Neuronal stem cell (in vitro differentiated cells): ENCODE data around the gene EPHB6.

Experiments
- DNase-seq: peaks from one replicate; pipeline ENCODE4 v3.0.0-alpha.2; 2013; ENCODE audit warnings: low spot score
- H2AFZ ChIP-seq: one replicate; pipeline ENCODE4 v1.6.1; 2013; ENCODE audit warnings: mild to moderate bottlenecking, low read length, inconsistent platforms
- H2AK5ac ChIP-seq: 2 replicates; pipeline ENCODE4 v1.6.1; 2013; ENCODE audit warnings: low read depth, mild to moderate bottlenecking, inconsistent platforms, low read length, moderate library complexity, mixed read lengths
- H2BK120ac ChIP-seq: 2 replicates; pipeline ENCODE4 v1.6.1; 2013; ENCODE audit warnings: low read depth, mild to moderate bottlenecking, inconsistent platforms, low read length, moderate library complexity, mixed read lengths
- H2BK12ac ChIP-seq: one replicate; pipeline ENCODE4 v1.6.1; 2013; ENCODE audit warnings: low read length, inconsistent platforms
- H2BK15ac ChIP-seq: 2 replicates; pipeline ENCODE4 v1.6.1; 2013; ENCODE audit warnings: mild to moderate bottlenecking, low read length, inconsistent platforms, mixed read lengths
- H2BK5ac ChIP-seq: one replicate; pipeline ENCODE4 v1.6.1; 2013; ENCODE audit warnings: inconsistent platforms, mild to moderate bottlenecking, low read length, moderate library complexity
- H3K14ac ChIP-seq: one replicate; pipeline ENCODE4 v1.6.1; 2013; ENCODE audit warnings: low read length, inconsistent platforms
- H3K18ac ChIP-seq: 2 replicates; pipeline ENCODE4 v1.6.1; 2013; ENCODE audit warnings: low read length, inconsistent platforms
- H3K23ac ChIP-seq: 2 replicates; pipeline ENCODE4 v1.6.1; 2013; ENCODE audit warnings: low read depth, mild to moderate bottlenecking, mixed read lengths, low read length, inconsistent platforms; ENCODE audit not compliant: poor library complexity
- H3K27ac ChIP-seq: replicated peaks from 3 replicates; pipeline ENCODE4 v1.5.1; 2013; ENCODE audit warnings: low read length, inconsistent platforms
- H3K27me3 ChIP-seq, 3 experiments: 2 replicates each; pipeline ENCODE4 v1.6.1; 2013; ENCODE audit warnings: low read length in 3 of 3, mild to moderate bottlenecking in 2 of 3, inconsistent platforms in 1 of 3, low read depth in 1 of 3, mixed read lengths in 1 of 3, moderate library complexity in 1 of 3; ENCODE audit not compliant: control insufficient read depth in 3 of 3, insufficient read depth in 3 of 3
- H3K36me3 ChIP-seq, 2 donors: replicated peaks in 1 of 2; 2 replicates each; pipeline ENCODE4 v1.6.1; 2013; ENCODE audit warnings: low read length in 2 of 2; ENCODE audit not compliant: control insufficient read depth in 2 of 2, insufficient read depth in 2 of 2
- H3K4ac ChIP-seq: 2 replicates; pipeline ENCODE4 v1.6.1; 2013; ENCODE audit warnings: inconsistent platforms, mild to moderate bottlenecking, low read length, moderate library complexity
- H3K4me1 ChIP-seq, 2 donors: 1 replicate in 1 of 2; 2 replicates in 1 of 2; pipeline ENCODE4 v1.6.1; 2013; ENCODE audit warnings: low read length in 2 of 2, low read depth in 1 of 2; ENCODE audit not compliant: control insufficient read depth in 2 of 2, insufficient read depth in 1 of 2
- H3K4me2 ChIP-seq: one replicate; pipeline ENCODE4 v1.6.1; 2013; ENCODE audit warnings: mild to moderate bottlenecking, low read length, inconsistent platforms; ENCODE audit not compliant: insufficient read depth, poor library complexity, severe bottlenecking
- H3K4me3 ChIP-seq, 2 donors: 2 replicates each; pipeline ENCODE4 v1.5.1; 2013; ENCODE audit warnings: low read length in 2 of 2, mild to moderate bottlenecking in 2 of 2, inconsistent platforms in 1 of 2, moderate library complexity in 1 of 2
- H3K79me1 ChIP-seq: one replicate; pipeline ENCODE4 v1.6.1; 2013; ENCODE audit warnings: low read depth, mild to moderate bottlenecking, inconsistent platforms, low read length, moderate library complexity
- H3K9ac ChIP-seq: one replicate; pipeline ENCODE4 v1.6.1; 2013; ENCODE audit warnings: mild to moderate bottlenecking, low read depth, low read length, inconsistent platforms; ENCODE audit not compliant: poor library complexity
- H3K9me3 ChIP-seq, 2 donors: replicated peaks in 1 of 2; 2 replicates each; pipeline versions ENCODE3 to v1.6.1; 2013; ENCODE audit warnings: low read length in 2 of 2, mild to moderate bottlenecking in 2 of 2, inconsistent platforms in 1 of 2, low read depth in 1 of 2, mixed read lengths in 1 of 2, moderate library complexity in 1 of 2; ENCODE audit not compliant: control insufficient read depth in 2 of 2, insufficient read depth in 1 of 2
- H4K8ac ChIP-seq: one replicate; pipeline ENCODE4 v1.6.1; 2013; ENCODE audit warnings: low read depth, mild to moderate bottlenecking, inconsistent platforms, low read length, moderate library complexity
- H4K91ac ChIP-seq: one replicate; pipeline ENCODE4 v1.6.1; 2013; ENCODE audit warnings: low read length, low read depth, mild to moderate bottlenecking, inconsistent platforms; ENCODE audit not compliant: poor library complexity
- WGBS, 2 donors: extraction: QIAGEN DNeasy Blood & Tissue Kit; methylation state at CpG; one replicate each; pipeline ENCODE4 v1.1.7; 2013; ENCODE audit warnings: missing lambda C conversion rate in 2 of 2, mixed read lengths in 1 of 2; ENCODE audit not compliant: insufficient read length in 2 of 2, insufficient replicate concordance in 1 of 2; ENCODE audit errors: extremely low coverage in 2 of 2; 5-methylcytosine and 5-hydroxymethylcytosine counted together

Gene EPHB6

GRCh38 chr7:142856565-142857245 is 1.8 kb downstream of the EPHB6 start:
- no peak for DNase-seq
- WGBS, 2 donors: no CpG with 5 or more reads among the region's 7 CpGs
- Histone ChIP-seq H3K4me2 (no peak overlapping the region), H3K18ac (peak overlapping the region; percentile 4), H3K9me3 (no peaks in the 10 kb centered on the region), H3K27me3 (peaks cover 0 to 41% (median 8%) of the 10 kb centered on the region in 3 experiments), H2BK5ac (no peak overlapping the region), H3K4me3 (no peak overlapping the region), H2BK15ac (no peak overlapping the region), H2AK5ac (no peak overlapping the region), H4K8ac (no peak overlapping the region), H4K91ac (no peak overlapping the region), H3K36me3 (no peaks in the 10 kb centered on the region), H3K4ac (no peak overlapping the region), H3K14ac (no peak overlapping the region), H3K27ac (no peak overlapping the region), H2BK12ac (no peak overlapping the region), H2BK120ac (no peak overlapping the region), H2AFZ (no peak overlapping the region), H3K79me1 (peaks cover 3% of the 10 kb centered on the region), H3K4me1 (peaks cover 0 to 6% of the 10 kb centered on the region in 2 donors), H3K9ac (peak overlapping the region; percentile 12), H3K23ac (peak overlapping the region; percentile 10)

- H3K9ac ChIP-seq: no peak overlapping the region
- no peak for DNase-seq
- no peak overlapping the region for H2BK15ac ChIP-seq
- no peak overlapping the region for H3K4me3 ChIP-seq
- no peak overlapping the region for H2BK5ac ChIP-seq
- H2BK120ac ChIP-seq: no peak overlapping the region
- H3K36me3 ChIP-seq: no peaks in the 10 kb centered on the region
- WGBS, 2 donors: 100% methylated on average over 1 of the region's 5 CpGs; no CpG with 5 or more reads in 1 of the 2 donors
- no peak overlapping the region for H3K18ac ChIP-seq
- H4K8ac ChIP-seq: no peak overlapping the region
- no peak overlapping the region for H3K23ac ChIP-seq
- peaks cover 0 to 6% of the 10 kb centered on the region in 2 donors for H3K4me1 ChIP-seq
- H4K91ac ChIP-seq: no peak overlapping the region
- no peak overlapping the region for H2AFZ ChIP-seq
- H2BK12ac ChIP-seq: no peak overlapping the region
- H3K4me2 ChIP-seq: no peak overlapping the region
- H3K27me3 ChIP-seq: peaks cover 0 to 41% (median 8%) of the 10 kb centered on the region in 3 experiments
- no peaks in the 10 kb centered on the region for H3K9me3 ChIP-seq
- no peak overlapping the region for H2AK5ac ChIP-seq
- no peak overlapping the region for H3K4ac ChIP-seq
- H3K27ac ChIP-seq: no peak overlapping the region
- peaks cover 3% of the 10 kb centered on the region for H3K79me1 ChIP-seq
- H3K14ac ChIP-seq: no peak overlapping the region
These were observed 2.7 kb downstream of the EPHB6 start for GRCh38 chr7:142857625-142858024.

GRCh38 chr7:142859411-142859810 is 4.5 kb downstream of the EPHB6 start:
- no peak overlapping the region for H4K91ac ChIP-seq
- no peak overlapping the region for H3K4ac ChIP-seq

GRCh38 chr7:142859829-142860228 is 5.0 kb downstream of the EPHB6 start:
- no CpG with 5 or more reads among the region's 5 CpGs for WGBS, 2 donors

More at GRCh38 chr7:142859411-142859810, 4.5 kb downstream of the EPHB6 start:
- DNase-seq: no peak
- no peak overlapping the region for H3K14ac ChIP-seq
- H4K8ac ChIP-seq: no peak overlapping the region
- no peak overlapping the region for H3K4me3 ChIP-seq
- peaks cover 0 to 5% of the 10 kb centered on the region in 2 donors for H3K4me1 ChIP-seq
- peaks cover 0 to 29% (median 8%) of the 10 kb centered on the region in 3 experiments for H3K27me3 ChIP-seq
- no peak overlapping the region for H2BK12ac ChIP-seq
- H3K23ac ChIP-seq: no peak overlapping the region
- no peak overlapping the region for H2AFZ ChIP-seq
- no peak overlapping the region for H3K4me2 ChIP-seq
- H2BK5ac ChIP-seq: no peak overlapping the region
- H2BK15ac ChIP-seq: no peak overlapping the region
- no peaks in the 10 kb centered on the region for H3K36me3 ChIP-seq
- no peak overlapping the region for H3K27ac ChIP-seq
- no peak overlapping the region for H3K9ac ChIP-seq
- no peak overlapping the region for H2BK120ac ChIP-seq
- no peaks in the 10 kb centered on the region for H3K9me3 ChIP-seq
- H3K18ac ChIP-seq: no peak overlapping the region
- peaks cover 3% of the 10 kb centered on the region for H3K79me1 ChIP-seq
- no peak overlapping the region for H2AK5ac ChIP-seq

More at GRCh38 chr7:142859829-142860228, 5.0 kb downstream of the EPHB6 start:
- no peak overlapping the region for H2AK5ac ChIP-seq
- H3K18ac ChIP-seq: no peak overlapping the region
- H3K4ac ChIP-seq: no peak overlapping the region
- H3K27ac ChIP-seq: no peak overlapping the region
- no peak overlapping the region for H2BK15ac ChIP-seq
- peaks cover 0 to 26% (median 8%) of the 10 kb centered on the region in 3 experiments for H3K27me3 ChIP-seq
- H3K4me1 ChIP-seq: peaks cover 0 to 5% of the 10 kb centered on the region in 2 donors
- no peak overlapping the region for H2BK120ac ChIP-seq
- H3K14ac ChIP-seq: no peak overlapping the region
- no peak overlapping the region for H3K23ac ChIP-seq
- no peak overlapping the region for H4K8ac ChIP-seq
- H4K91ac ChIP-seq: no peak overlapping the region
- H3K4me3 ChIP-seq: no peak overlapping the region
- no peaks in the 10 kb centered on the region for H3K36me3 ChIP-seq
- H3K4me2 ChIP-seq: no peak overlapping the region
- no peak overlapping the region for H2BK12ac ChIP-seq
- DNase-seq: no peak
- no peak overlapping the region for H2BK5ac ChIP-seq
- H2AFZ ChIP-seq: no peak overlapping the region
- no peaks in the 10 kb centered on the region for H3K9me3 ChIP-seq
- H3K9ac ChIP-seq: no peak overlapping the region
- peaks cover 3% of the 10 kb centered on the region for H3K79me1 ChIP-seq
